NCI-H748 (cell line): ENCODE data around the gene MGARP.
"Not testable (repeated sequence)": the region's sequence is repeated elsewhere in the genome, so short reads cannot be mapped to it uniquely, and the experiment has no call there.

ENCODE experiments used
- DNase-seq: peaks from one replicate; lab custom pipeline; 2025; ENCODE audit not compliant: unreplicated experiment; lab: John Stamatoyannopoulos, UW

Gene MGARP

DNA sequence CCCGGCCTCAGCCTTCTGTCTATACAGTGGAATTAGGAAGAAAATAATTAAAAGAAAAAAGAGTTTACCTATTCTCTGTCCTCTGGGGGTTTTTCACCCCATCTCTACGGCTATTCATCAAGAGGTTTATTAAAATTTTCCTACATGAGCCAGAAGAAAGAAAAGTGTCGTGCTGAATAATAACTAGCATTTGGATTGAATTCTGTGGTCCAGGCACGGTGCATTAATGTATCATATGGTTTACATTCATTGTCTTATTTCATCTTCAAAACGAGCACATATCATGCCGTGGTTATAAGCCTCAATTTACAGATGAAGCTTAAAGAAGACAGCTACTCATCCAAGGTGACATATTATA lies 15.9 kb upstream of the MGARP start:
- DNase-seq, result no peak

DNA sequence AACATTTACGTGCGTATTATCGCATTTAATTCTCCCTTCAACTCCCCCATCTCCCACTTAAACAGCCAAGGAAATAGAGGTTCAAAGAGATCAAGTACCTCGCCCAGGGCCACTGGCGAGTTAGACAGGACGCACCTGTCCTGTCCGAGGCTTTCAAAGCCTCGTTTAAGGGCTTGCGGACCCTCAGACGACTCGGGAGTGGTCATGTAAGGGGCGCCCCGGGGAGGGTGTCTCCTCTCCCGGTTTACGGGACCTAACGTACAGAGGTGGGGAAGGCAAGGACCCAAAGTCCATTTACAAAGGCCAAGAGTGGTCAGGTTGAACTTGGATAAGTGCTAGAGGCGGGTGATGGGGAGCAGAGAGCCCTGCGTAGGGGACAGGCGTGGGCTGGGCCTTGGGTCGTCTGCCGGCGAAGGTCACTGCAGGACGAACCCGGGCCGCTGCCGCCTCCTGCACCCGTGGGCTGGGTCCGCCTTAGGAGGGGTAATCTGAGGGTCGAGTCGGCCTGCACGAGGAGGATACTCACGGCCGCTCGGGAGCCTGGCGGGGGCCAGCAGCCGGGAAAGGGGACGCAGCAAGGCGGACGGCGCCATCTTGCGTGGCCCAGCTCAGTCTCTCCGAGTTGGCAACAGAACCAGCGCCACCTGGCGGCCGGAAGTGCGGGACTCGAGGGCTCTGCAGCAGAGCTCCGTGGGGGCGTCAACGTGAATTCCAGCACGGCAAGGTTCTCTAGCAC lies 15.3 kb upstream of the MGARP start:
- DNase-seq, result peak; percentile 90

DNA sequence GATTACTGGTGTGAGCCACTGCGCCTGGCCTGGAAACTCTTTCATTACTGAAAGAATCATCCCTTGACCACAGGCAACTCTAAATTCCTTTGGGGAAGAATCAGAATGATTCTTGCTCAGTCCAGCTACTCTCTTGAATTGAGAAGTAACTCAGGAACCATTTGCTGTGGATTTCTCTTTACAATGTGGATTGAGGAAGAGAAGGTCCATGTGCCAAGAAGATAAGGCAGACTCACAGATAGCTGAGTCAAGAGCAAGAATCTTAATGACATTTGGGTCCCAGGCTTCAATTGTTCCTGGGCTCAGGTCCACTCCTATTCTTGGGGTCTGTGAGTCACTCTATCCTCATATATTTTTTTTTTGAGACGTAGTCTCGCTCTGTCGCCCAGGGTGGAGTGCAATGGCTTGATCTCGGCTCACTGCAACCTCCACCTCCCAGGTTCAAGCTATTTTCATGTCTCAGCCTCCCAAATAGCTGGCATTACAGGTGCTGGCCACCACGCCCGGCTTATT lies 6.2 kb upstream of the MGARP start:
- no peak for DNase-seq

DNA sequence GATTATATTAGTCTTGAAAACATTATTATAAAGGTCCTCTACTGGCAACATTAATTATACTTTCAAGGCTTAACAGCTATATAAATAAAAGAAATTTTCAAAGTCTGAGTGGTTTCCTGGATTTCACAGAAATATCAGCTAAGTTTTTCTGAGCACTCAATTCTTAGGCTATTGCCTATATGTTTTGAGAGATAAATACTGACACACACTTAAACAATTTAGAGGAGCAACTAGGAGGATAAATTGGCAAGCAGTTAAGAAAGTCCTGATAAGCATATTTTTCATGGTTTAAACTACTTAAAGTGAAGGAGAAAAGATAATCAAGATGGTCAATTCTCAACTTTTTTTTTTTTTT lies 2.7 kb upstream of the MGARP start:
- DNase-seq, result no peak

DNA sequence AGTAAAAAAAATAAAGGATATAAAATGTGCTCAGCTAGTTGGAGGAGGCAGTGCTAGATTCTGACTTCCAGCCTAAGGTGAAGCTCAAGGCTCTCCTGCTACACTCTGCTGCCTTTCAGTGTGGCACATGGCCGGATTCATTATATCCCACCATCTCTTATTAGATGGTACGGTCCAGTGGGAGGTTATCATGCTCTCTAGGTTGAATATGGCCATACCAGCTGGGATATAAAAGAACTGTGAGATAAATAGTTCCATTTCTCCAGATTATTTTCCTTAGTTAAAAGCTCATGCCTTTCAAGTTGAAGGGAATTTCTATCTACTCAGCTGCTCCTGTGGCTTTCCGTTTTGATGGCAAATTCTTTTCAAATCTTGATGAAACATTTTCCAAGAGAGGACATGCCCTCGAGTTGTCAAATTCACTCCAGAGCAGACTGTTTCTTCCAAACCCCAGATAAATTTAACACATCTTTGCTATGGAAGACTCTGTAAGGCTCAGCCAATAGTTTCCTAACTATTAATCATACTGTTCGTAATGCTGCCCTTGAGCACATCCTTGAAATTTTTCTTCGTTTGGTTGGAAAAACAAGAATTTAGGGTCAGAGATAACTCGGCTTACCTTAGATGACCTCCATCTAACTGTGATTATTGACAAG lies 2.2 kb upstream of the MGARP start:
- DNase-seq, result no peak

DNA sequence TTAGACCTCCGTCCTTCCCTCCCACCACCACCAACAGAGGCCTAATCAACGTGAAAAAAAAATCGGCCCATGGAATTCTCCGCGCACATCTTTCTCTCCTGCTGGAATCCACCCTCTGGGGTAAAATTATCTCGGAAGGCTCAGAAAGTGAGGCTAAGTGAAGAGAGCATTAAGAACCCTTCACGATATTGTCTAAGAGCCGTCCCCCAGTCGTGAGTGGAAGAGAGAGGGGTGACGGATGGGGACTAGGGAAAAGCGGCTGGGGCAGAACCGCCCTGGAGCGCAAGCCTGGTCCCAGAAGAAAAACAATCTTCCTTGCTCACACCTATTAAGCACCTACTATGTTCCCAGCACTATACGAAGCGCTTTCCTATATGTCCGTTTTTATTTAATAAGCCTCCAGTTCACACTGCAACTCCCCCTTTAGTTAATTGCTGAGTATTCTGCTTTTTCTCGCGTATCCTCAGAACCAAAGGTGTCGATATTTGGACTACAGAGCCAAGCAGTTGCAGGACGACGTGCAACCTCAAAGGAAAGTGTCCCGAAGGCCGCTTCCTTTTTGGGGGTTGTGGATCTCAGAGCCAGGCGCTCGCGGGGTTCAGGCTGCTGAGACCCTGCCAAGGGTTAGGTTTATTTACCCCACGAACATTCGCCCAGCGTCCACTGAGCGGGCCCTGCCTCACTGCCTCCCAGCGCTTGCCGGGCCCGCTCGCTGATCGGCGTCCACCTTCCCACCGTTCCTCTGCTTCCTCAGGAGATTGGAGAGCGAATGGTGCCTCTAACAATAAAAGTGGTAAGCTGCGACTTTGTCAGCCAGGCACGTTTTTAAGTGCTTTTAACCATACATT lies 889 bp downstream of the MGARP start:
- peak; percentile 32 for DNase-seq

DNA sequence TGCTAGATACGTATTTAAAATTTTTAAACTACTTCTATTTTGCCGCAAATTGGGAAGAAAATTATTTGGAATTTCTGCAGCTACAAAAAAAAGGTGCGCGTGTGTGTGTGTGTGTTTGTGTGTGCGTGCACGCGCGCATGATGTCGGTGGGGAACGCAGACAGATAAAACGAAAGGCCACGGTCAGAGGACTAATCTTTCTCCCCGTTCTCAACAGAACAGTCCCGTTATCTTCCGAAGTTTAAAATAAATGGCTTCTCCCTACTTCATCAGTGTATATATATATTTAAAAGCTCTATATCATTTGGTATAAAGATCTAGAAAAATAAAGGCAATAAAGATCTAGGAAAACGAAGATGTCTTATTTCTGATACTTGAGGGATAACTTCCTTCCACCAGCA lies 1.5 kb downstream of the MGARP start:
- DNase-seq, result no peak

DNA sequence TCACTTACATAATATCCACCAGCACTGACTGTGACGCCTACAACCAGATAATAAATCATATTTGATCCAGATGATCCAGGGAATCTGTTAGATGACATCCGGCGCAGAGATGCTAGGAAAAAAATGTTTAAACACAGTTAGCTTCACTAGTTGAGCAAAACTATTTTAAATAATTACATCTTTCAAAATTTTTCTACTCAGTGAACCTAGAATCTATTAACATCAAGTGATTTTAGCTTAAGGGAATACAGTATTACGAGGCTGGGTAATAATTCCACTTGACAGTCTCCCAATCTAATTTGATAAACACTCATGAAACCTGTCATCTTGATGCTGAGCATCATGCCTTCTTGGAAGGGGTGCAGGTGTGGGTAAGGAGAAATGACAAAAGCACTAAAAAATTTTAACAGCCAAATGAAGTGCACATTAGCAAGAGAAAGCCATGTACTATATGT lies 4.7 kb downstream of the MGARP start:
- no peak for DNase-seq

DNA sequence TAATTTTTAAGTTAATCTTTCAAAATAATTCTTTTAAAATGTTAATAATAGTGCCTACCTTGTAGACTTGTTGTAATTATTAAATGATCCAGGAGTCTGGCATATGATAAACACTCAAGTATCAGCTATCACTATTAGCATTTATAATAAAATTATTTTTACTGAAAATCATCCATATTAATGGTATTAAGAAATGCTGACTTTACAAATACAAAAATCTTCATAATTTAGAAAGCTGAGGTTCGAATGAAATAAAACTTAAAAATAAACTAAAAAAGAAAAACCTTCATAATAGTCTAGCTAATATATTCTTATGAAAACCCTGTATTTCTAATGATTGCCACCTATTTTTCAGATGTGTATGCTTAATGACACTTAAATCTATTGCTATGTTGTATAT lies 5.2 kb downstream of the MGARP start:
- no peak for DNase-seq

DNA sequence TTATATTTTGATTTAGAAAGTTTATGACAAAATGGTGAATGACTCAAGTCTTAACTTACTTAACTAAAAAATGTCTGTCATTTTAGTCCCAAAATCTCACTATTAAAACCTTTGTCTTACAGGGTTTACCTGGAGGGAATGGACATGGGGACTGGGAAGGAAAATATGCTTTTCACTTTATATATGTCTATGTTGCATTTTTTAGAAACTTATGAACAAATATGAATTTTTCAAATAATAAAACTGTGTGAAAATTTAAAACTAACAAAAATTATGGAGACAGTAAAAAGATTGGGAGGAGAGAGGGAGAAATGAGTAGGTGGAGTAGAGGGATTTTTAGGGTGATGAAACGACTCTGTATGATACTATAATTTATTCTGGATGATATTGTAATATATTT lies 6.2 kb downstream of the MGARP start:
- no peak for DNase-seq

DNA sequence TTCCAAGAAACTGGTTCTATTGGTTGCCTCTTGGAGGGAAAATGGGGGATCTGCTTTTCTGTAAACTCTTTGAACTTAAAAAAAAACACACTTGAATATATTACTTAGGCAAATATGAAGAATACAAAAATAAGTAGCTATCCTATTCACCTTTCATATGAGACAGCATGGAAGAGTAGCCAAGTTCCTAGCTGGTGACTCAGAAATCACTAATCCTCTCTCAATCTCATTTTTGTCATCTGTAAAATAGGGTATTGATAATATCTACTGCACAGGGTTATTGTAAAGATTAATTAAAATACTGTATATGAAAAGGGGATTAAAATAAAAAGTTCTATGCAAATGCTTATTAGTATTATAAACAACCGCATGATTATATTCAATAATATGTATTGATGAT lies 12.7 kb downstream of the MGARP start:
- DNase-seq, result no peak

DNA sequence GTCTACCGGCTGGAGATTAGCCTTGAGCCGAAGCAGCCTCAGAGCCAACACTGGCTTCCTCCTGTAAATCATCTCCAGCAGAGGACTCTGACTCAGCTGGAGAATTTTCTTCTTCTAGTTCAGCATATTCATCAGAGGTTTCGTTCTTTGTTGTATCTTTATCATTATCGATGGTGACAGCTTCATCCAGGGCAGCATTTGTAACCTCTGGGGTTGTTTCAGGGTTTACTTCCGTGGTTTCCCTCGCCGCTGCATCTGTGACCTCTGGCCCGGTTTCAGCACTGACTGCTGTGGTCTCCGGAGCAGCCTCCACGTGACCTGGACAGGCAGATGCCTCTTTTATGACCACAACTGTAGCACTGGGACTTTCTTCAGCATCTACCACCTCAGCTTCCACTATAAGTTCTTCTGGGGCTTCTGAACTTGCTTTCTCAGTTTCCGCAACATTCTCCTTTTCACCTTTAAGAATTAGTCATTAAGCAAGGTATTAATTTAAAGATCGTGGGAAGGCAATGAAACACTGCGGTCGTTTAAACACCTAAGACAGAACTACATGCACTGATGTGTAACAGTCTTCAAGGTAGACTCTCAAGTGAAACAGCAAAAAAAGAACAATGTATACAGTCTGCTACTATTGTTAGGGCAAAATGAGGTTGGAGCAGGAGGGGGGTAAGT lies 13.3 kb downstream of the MGARP start:
- DNase-seq, result no peak

DNA sequence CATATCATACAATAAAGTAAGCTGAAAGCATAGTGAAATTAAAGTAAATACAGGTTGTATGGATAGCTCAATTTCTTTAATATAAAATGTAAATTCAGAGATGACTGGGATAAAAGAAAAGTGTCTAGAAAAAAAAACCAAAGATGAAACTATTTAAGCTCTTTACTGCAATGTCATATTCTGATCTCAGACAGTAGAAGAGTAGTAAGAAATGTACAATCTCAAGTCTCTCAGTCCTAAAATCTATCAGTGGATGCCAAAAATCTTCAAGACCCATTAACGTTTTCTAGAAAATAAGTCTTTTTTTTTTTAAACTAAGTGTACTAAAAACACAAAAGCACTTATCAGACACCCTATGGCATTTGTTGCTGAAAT lies 13.8 kb downstream of the MGARP start:
- no peak for DNase-seq

DNA sequence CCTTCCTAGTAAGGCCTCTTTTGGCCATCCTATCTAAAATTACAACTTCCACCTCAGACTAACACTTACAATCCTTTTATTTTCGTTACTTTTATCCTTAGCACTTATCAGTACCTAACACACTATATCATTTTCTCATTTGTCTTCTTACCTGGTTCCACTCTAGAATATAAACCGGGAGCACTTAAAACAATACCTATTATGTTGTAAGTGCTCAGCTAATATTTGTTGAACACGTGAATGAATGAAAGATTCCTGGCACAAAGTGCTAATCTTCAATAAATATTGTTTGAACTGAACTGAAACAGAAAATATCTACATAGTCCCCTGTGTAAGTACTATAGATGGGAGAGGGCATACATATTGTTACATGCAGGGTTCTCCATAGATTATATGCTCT lies 14.4 kb downstream of the MGARP start:
- DNase-seq, result peak; percentile 66

DNA sequence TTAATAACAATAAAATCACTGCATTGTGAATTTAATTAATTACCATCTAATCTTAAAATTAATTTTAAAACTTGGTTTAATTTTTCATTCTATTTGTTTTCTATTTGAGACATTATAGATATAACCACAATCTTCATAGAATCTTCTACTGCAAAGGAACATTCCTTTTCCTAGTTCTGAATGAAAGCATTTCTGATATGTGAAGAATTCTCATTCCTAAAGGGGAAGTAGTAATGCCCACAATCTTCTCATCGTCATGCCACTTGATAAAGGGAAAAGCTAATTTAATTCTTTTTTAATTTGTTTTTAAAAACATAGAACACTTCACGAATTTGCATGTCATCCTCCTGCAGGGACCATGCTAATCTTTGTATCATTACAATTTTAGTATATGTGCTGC lies 23.7 kb downstream of the MGARP start:
- no peak for DNase-seq

DNA sequence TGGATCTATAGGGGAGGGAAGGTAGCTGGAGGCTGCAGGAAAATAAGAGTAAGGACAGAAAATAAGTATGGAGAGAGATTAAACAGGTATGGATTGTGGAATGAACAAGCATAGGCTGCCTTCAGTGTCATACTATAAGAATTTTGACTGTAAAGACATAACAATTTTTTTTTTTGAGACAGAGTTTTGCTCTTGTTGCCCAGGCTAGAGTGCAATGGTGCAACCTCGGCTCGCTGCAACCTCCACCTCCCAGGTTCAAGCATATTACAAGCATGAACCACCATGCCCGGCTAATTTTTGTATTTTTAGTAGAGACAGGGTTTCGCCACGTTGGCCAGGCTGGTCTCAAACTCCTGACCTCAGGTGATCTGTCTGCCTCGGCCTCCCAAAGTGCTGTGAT lies 24.4 kb downstream of the MGARP start:
- not testable (repeated sequence) for DNase-seq

DNA sequence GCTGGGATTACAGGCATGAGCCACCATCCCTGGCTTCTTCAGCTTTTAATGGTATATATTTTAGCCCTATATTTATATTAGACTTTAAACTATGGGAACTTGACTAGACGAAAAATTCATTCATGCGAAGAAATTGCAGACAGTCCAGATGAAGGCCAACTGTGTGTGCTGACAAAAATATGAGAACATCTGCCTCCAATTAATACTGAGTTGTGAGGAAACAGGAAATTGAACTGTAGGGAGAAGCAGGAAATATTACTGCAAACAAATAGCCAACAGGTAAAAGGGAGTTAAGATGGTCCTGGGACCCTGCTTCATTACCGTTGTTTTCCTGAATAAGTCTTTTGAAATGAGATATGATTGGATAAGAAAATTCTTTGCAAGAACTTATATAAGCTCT lies 26.3 kb downstream of the MGARP start:
- no peak for DNase-seq

DNA sequence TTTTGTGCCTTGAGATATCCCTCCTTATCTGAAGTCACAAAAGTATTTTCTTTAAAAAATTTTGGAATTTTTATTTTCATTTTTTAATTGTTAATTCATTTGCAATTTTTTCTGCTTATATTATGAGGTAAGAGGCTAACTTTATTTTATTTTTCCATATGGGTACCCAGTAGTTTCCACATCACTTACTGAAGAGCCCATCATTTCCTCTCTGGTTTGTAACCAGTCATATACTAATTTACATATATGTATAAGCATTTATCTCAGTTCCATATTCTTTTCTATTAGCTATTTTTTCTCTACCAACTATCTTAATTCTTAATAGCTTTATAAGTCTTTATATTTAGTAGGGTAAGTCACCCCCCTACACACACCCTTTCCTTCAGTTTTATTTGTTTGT lies 27.0 kb downstream of the MGARP start:
- DNase-seq, result no peak

DNA sequence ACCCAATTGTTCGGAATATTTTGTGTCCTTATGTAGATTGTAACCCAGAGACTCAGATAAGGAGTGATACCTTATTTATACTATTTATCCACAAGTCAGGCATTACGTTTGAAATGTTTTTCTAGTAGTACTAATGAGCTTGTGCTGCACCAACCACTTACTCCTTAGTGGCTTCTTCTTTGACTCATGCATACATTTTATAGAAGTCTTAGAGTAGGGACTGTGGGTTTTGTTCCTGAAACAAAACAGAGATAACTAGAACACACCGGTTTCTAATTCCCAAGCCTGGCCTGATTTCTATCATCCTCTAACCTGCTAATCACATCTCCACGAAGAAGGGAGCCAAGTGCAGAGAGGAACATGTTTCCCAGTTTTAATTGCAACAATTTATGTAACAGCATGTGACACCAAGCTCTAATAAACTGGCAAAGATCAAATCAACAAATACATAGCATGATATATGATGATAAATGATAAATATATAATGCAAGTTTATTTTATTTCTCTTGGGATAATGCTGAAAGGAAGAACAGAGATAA lies 32.3 kb downstream of the MGARP start:
- DNase-seq, result no peak

DNA sequence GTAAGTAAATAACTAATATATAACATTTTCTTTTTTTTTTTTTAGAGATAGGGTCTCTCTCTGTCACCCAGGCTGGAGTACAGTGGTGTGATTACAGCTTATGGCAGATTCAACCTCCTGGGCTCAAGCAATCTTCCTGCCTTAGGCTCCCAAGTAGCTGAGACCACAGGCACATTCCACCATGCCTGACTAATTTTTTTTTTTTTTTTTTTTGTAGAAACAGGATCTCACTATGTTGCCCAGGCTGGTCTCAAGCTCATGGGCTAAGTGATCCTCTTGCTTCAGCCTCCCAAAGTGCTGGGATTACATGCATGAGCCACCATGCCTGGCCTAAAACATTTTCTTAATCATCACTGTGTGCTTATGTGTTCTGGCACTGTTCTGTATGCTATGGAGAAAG lies 32.8 kb downstream of the MGARP start:
- DNase-seq, result no peak

DNA sequence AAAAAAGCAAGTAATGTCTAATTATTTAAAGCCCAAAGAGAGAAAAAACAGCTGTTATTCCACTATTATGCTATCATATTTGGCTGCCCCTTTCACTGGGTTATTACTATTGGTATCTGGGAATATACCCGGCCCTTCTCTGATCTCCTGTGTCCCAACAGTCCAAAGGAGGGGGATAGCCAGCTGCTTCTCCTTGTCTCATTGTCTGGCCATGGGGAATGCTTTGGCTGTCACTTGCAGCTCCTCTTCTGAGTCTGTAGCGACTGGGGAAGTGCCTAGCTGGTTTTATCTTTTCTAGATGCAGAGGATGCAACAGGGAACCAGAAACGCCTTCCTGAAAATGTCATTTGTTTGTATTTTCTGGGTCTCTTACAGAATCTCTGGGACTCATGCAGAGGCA lies 33.9 kb downstream of the MGARP start:
- no peak for DNase-seq
